Kidney (tissue), 14 donors: Measurements from ENCODE around the gene SYT13. TPM values are rescaled to one million over a fixed set of nuclear protein-coding genes. Genes with fewer than 3 reads are reported as not detected.

Source experiments
- DNase-seq, 5 donors: peaks; one replicate each; pipeline ENCODE4 v3.0.0-alpha.2; 2013 to 2020
- FAIRE-seq: peaks from 2 replicates; lab custom pipeline; 2012; peaks lifted over from hg19 to GRCh38; lab: Jason Lieb, UNC
- H3K27ac ChIP-seq, 2 donors: one replicate each; pipeline ENCODE4 v1.7.0; 2013; ENCODE audit warnings: low read depth in 2 of 2, low read length in 2 of 2, inconsistent platforms in 1 of 2
- H3K27me3 ChIP-seq: one replicate; pipeline ENCODE4 v1.7.1; 2013; ENCODE audit warnings: low read length, inconsistent platforms; ENCODE audit not compliant: control insufficient read depth, insufficient read depth
- H3K36me3 ChIP-seq, 3 donors: one replicate each; pipeline versions ENCODE4 v1.7.0 to v1.7.1; 2013; ENCODE audit warnings: low read length in 3 of 3, control low read depth in 1 of 3, inconsistent platforms in 1 of 3; ENCODE audit not compliant: insufficient read depth in 3 of 3, control insufficient read depth in 2 of 3
- H3K4me1 ChIP-seq, 3 donors: one replicate each; pipeline versions ENCODE4 v1.7.0 to v1.7.1; 2013; ENCODE audit warnings: low read length in 3 of 3, inconsistent platforms in 1 of 3, low read depth in 1 of 3; ENCODE audit not compliant: control insufficient read depth in 2 of 3, insufficient read depth in 2 of 3
- H3K4me3 ChIP-seq, 3 donors: one replicate each; pipeline versions ENCODE4 v1.7.0 to v1.8.1; 2013; ENCODE audit warnings: low read length in 3 of 3, control low read depth in 1 of 3, inconsistent platforms in 1 of 3
- H3K9ac ChIP-seq, 3 donors: one replicate each; pipeline versions ENCODE4 v1.7.0 to v1.7.1; 2013; ENCODE audit warnings: low read length in 3 of 3, control low read depth in 1 of 3, inconsistent platforms in 1 of 3
- H3K9me3 ChIP-seq, 3 donors: one replicate each; pipeline versions ENCODE4 v1.7.0 to v1.7.1; 2013; ENCODE audit warnings: low read length in 3 of 3, control low read depth in 1 of 3, inconsistent platforms in 1 of 3; ENCODE audit not compliant: control insufficient read depth in 2 of 3, insufficient read depth in 1 of 3
- CTCF ChIP-seq: IDR thresholded peaks from 3 replicates; pipeline ENCODE4 v1.5.1; 2012; ENCODE audit warnings: mild to moderate bottlenecking, moderate library complexity, borderline replicate concordance; ENCODE audit not compliant: insufficient read depth; ENCODE audit errors: extremely low read depth
- intact Hi-C: fragments of 100-400 bp; cut with DNase I; formaldehyde crosslinking; loops from one replicate; pipeline ENCODE4 v1.11.1; 2022
- polyA plus RNA-seq: library from polyadenylated mRNA; stranded (reverse); fragments of 350-450 nt; fragmentation: Illumina TruSeq; extraction: RNeasy Lipid Tissue Mini Kit (QIAGEN cat#74804); gene quantifications from one replicate; pipeline ENCODE4 v1.2.3, GENCODE V29; 2014; ENCODE audit warnings: low read depth, low replicate concordance; ENCODE audit not compliant: insufficient read depth
- total RNA-seq: library from RNA; stranded (reverse); fragmentation: NEBNext Ultra II Directional; extraction: Animal tissue kit (Norgen Biotek cat#: 25700); gene quantifications from one replicate; pipeline ENCODE4 v1.2.1, GENCODE V29; 2021
- donor health status: control.
- donor health status: control.
- donor health status: control.
- donor health status: control.
- donor health status: control.
- donor health status: DM: yes; HTN: yes; CAD: no.
- donor health status: Normal renal cell carcinoma (clear cell type).

SYT13 gene
- total and polyA plus RNA-seq, 2 donors from 2014 or later, result 6.8 to 16.4 TPM

GRCh38 chr11:45215098-45215865 lies 70.9 kb downstream of the SYT13 start:
- FAIRE-seq, result no peak

GRCh38 chr11:45213717-45214116 lies 72.4 kb downstream of the SYT13 start:
- TF ChIP-seq CTCF, result no peak
- FAIRE-seq (no peak), DNase-seq (no peak)
- no peak overlapping the region for H3K9ac ChIP-seq
- peaks cover 0 to 22% (median 6%) of the 10 kb centered on the region in 3 donors for H3K4me1 ChIP-seq
- peaks cover 0 to 8% (median 6%) of the 10 kb centered on the region in 3 donors for H3K36me3 ChIP-seq
- H3K4me3 ChIP-seq, result no peak overlapping the region
- no peaks in the 10 kb centered on the region for H3K9me3 ChIP-seq
- H3K27me3 ChIP-seq, result no peaks in the 10 kb centered on the region
- intact Hi-C loops, result no loop called here
- no peak overlapping the region for H3K27ac ChIP-seq

More at GRCh38 chr11:45215098-45215865, 70.9 kb downstream of the SYT13 start:
- H3K4me1 ChIP-seq, result peaks cover 0 to 18% (median 0%) of the 10 kb centered on the region in 3 donors
- intact Hi-C loops, result no loop called here
- no peak overlapping the region for H3K4me3 ChIP-seq
- H3K9ac ChIP-seq, result no peak overlapping the region
- DNase-seq, result no peak
- H3K9me3 ChIP-seq, result no peaks in the 10 kb centered on the region
- H3K27me3 ChIP-seq, result no peaks in the 10 kb centered on the region
- H3K27ac ChIP-seq, result peak overlapping the region in 1 of 2 donors; percentile 59
- TF ChIP-seq CTCF, result no peak
- H3K36me3 ChIP-seq, result peaks cover 0 to 8% (median 6%) of the 10 kb centered on the region in 3 donors

- H3K4me1 ChIP-seq, result peaks cover 0 to 22% (median 6%) of the 10 kb centered on the region in 3 donors
- peaks cover 0 to 8% (median 6%) of the 10 kb centered on the region in 3 donors for H3K36me3 ChIP-seq
- H3K9ac ChIP-seq, result no peak overlapping the region
- no peaks in the 10 kb centered on the region for H3K9me3 ChIP-seq
- intact Hi-C loops, result no loop called here
- FAIRE-seq (no peak), DNase-seq (no peak)
- H3K4me3 ChIP-seq, result no peak overlapping the region
- TF ChIP-seq CTCF, result no peak
- no peak overlapping the region for H3K27ac ChIP-seq
- H3K27me3 ChIP-seq, result no peaks in the 10 kb centered on the region
These were observed 72.8 kb downstream of the SYT13 start for GRCh38 chr11:45213316-45213665.
